HG02642 (cell line): ENCODE data around the gene RNLS.

Experiments used
- ATAC-seq: cut with Tn5 transposase; IDR thresholded peaks from one replicate; pipeline ENCODE4 v1.9.1; 2021; ENCODE audit warnings: mild to moderate bottlenecking; ENCODE audit not compliant: unreplicated experiment, poor library complexity

The RNLS gene

DNA sequence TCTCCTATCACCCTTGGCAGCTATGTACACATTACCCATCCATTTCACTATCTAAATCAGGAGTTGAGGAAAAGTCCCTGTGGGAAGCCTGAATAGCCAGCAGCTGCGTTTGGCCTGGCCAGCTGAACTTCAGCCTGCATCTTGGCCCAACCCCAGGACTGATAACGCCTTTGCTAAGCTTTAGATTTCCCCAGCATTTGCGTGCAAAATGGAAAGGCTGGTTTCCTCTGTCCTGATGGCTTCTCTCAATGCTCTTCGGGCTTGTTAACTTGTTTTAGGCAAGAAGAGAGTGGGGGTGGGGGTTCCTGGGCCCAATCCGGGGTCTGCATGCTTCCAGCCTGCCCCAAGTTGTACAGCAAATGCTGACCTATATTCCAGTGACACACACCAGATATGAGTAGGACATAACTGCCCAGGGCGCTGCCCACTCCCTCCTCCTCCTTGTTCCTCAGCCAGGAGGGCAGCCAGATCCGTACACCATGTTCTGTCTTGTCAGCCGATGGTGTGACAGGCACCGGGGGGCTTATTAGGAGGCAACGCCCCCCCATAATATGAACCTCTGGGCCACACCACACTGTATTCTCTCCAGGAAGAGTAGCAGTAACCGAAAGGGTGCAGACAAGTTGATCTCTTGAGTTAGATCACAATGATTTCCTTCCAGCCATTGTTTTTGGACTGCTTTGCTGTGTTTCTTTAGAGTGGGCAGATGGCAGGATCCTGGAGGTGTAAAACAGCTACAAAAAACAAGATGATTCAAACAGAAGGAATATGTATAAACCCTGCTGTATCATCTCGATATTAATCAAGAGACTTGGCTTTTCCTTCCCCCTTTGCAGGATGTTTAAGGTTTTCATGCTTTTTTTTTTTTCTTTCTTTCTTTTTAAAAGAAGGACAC, 339.0 kb downstream of the RNLS start:
- ATAC-seq, result no peak

DNA sequence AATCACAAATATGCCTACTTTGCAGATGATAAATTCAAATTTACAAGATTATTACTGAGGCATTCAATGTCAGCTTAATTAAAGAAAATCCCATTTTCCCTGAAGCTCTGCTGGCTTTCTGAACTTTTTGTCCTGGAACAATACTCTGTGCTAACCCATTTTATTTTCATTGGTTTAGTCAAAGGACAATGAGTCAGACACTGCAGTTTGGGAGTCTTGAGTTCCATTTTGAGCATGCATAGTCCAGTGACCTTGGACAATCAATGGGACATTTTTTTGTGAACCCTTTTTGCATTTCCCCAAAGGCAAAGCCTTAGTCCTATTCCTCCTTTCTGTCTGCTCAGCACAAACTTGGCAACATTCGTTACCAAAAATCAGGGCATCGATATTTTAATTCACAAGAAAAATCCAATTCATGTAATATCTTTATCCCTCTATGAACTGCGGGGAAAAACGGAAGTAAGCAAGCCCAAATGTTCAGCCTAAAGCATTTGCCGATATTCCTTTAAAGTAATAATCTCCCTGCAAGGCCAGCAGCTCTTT, 339.8 kb downstream of the RNLS start:
- ATAC-seq, result no peak

- ATAC-seq, result no peak
Observed at GRCh38 chr10:88241501-88241900, 341.6 kb downstream of the RNLS start.

- no peak for ATAC-seq
Observed at GRCh38 chr10:88239212-88239611, 343.9 kb downstream of the RNLS start.

GRCh38 chr10:88238615-88238914, 344.6 kb downstream of the RNLS start:
- ATAC-seq, result no peak

- ATAC-seq, result no peak
Observed at GRCh38 chr10:88237896-88238614, 345.1 kb downstream of the RNLS start.

DNA sequence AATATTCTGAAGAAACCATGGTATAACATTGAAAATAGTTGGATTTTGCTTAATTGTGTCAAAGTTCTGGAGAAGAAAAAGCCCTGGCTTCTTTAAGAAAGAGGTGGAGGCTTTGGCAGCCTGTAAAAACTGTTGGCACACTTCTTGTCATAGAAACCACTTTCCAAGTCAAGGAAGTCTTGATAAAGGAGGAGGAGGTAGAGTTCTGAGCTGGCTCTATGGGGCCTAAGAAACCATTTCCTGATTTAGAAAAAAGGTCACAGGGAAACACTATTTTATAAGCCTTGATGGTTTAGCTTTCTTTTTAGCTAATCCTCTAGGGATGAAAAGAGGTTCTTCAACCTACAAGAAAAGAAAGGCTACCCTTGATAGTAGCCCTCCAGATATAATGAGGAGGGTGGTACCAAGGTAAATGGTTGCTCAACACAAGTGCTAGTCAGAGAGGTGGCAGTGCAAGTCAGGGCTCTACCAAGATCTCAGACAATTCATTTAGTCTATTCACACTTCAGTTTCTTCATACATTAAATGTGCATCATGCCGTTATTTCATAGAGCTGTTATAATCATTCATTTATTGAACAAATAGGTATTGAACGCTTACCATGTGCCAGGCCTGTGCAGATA, 346.9 kb downstream of the RNLS start:
- ATAC-seq, result no peak

DNA sequence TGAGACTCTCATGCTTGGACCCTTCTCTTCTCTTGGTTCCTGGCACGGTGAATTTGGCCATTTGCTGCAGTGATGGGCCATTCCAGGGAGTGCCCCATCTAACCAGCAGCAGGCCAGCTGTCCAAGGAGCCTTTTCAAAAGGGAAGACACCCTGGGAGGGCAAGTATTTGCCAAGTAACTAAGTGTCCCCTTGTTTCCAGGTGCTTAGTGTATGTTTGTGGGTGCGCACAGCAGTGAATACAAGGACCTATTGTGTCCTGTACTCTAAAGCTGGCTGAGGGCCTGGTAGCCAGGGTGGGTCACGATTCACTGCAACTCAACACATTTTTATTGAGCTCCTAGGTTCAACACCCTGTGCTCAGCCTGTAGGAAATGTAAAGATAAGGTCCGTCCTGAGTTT, 348.8 kb downstream of the RNLS start:
- no peak for ATAC-seq

- ATAC-seq, result no peak
Observed at GRCh38 chr10:88233870-88234269, 349.2 kb downstream of the RNLS start.

- no peak for ATAC-seq
Observed at GRCh38 chr10:88232983-88233543, 350.1 kb downstream of the RNLS start.

- no peak for ATAC-seq
Observed at GRCh38 chr10:88232029-88232895, 350.9 kb downstream of the RNLS start.

DNA sequence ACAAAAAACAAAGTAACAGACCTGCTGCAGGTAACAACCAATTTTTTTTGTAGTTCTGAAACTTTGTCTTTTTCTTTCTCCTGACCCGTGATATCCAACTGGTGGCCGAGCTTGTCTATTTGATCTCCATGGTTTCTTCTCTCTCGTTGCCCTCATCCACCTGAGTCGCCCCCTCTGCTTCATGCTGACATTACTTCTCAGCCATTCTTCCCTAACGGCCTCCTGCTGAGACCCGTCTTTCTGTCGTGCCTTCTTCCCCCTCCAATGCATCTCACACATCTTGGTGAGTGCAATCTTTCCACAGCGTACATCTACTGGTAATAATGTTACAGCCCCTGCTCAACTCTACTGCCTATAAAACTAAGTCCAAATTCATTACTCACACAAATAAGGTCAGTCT, 352.9 kb downstream of the RNLS start:
- no peak for ATAC-seq

DNA sequence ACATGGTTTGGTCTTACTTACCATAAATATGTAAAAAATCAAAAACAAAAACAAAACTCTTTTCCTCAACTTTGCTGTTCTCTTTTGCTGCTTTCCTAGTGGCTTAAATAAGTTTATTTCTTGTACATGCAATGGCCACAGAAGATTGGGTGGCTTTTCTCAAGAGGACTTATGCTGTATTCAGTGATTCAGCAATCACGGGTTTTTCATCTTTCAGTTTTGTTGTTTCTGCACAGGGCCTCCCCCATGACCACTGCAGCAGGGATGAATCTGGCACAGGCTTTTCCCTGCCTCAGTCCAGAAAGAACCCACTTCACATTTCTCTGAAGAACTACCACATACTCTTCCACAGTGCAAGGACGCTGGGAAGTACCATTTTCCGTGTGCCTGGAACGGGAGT, 355.0 kb downstream of the RNLS start:
- no peak for ATAC-seq

GRCh38 chr10:88227342-88228018, 355.6 kb downstream of the RNLS start:
- no peak for ATAC-seq

DNA sequence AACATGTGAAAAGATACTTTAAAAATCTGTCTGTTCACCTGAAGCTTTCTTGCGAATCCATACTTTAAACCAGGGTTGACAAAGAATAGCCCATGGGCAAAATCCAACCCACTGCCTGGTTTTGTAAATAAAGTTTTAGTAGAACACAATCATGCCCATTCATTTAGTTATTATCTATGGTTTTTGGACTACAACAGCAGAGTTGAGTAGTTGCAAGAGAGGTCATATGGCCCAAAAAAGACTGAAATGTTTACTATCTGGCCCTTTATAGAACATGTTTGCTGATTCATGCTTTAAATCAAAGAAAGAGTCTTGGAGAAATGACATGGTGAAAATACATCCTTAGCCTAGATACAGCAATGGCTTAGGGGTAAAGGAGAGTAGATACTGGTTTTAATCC, 356.2 kb downstream of the RNLS start:
- no peak for ATAC-seq

DNA sequence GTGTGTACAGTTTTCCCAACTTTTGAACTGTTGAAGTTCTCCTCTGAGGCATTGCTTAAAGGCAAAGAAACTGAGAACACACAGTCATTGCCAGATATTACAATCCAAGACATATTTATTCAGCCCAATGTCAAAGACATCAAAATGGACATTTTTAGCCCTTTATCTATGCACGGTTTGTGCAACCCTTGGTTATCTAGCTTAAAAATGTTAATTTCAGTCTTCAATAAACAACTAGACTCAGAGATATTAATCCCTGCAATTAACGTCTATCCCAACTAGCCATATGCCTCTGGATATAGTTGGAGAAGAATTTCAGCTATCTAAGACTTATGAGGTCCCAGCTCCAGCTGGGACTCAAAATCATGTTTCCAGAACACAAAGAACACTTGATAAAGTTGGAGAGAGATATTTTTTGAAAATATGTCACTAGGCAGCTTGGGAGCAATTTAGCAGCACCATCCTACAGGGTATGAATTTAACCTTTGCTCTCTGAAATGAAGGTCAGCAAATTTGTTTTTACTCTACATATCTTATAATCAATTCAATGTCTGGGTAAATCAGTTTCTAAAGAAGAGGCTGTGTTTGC, 357.0 kb downstream of the RNLS start:
- ATAC-seq, result no peak
